H54 (cell line): Measurements from ENCODE around the gene SLCO2B1.

Source experiments
- DNase-seq: peaks from one replicate; pipeline ENCODE4 v3.0.0; 2011; ENCODE audit warnings: low spot score, mixed read lengths; ENCODE audit not compliant: insufficient read length
- FAIRE-seq: peaks from 3 replicates; lab custom pipeline; 2011; peaks lifted over from hg19 to GRCh38; lab: Jason Lieb, UNC
- POLR2A ChIP-seq: IDR thresholded peaks from 2 replicates; pipeline ENCODE4 v1.6.1; 2011; ENCODE audit warnings: low read depth, mild to moderate bottlenecking, low read length

Gene SLCO2B1

GRCh38 chr11:75149766-75150465 lies 991 bp upstream of the SLCO2B1 start:
- TF ChIP-seq POLR2A, result no peak
- FAIRE-seq, result no peak
- DNase-seq, result no peak

- no peak for TF ChIP-seq POLR2A
- DNase-seq, result no peak
- no peak for FAIRE-seq
These were observed 590 bp downstream of the SLCO2B1 start for GRCh38 chr11:75151346-75152047.

GRCh38 chr11:75152090-75152489 lies 1.2 kb downstream of the SLCO2B1 start:
- no peak for DNase-seq
- TF ChIP-seq POLR2A, result no peak
- no peak for FAIRE-seq

GRCh38 chr11:75152651-75153427 lies 1.9 kb downstream of the SLCO2B1 start:
- no peak for DNase-seq
- FAIRE-seq, result no peak
- TF ChIP-seq POLR2A, result no peak

- FAIRE-seq (no peak), DNase-seq (no peak)
- TF ChIP-seq POLR2A, result no peak
These were observed 4.0 kb downstream of the SLCO2B1 start for GRCh38 chr11:75154646-75155569.

GRCh38 chr11:75155570-75156422 lies 4.9 kb downstream of the SLCO2B1 start:
- FAIRE-seq, result no peak
- TF ChIP-seq POLR2A, result no peak
- no peak for DNase-seq

- no peak for DNase-seq
- no peak for FAIRE-seq
- no peak for TF ChIP-seq POLR2A
These were observed 7.3 kb downstream of the SLCO2B1 start for GRCh38 chr11:75158241-75158640.

- FAIRE-seq (no peak), DNase-seq (no peak)
- TF ChIP-seq POLR2A, result no peak
These were observed 7.8 kb downstream of the SLCO2B1 start for GRCh38 chr11:75158696-75159150.

GRCh38 chr11:75159151-75159953 lies 8.4 kb downstream of the SLCO2B1 start:
- TF ChIP-seq POLR2A, result no peak
- FAIRE-seq (no peak), DNase-seq (no peak)

GRCh38 chr11:75160220-75160757 lies 9.4 kb downstream of the SLCO2B1 start:
- no peak for DNase-seq
- no peak for FAIRE-seq
- TF ChIP-seq POLR2A, result no peak

- TF ChIP-seq POLR2A, result no peak
- no peak for DNase-seq
- no peak for FAIRE-seq
These were observed 10.0 kb downstream of the SLCO2B1 start for GRCh38 chr11:75160880-75161279.
